Body of pancreas (tissue), 4 donors: Measurements from ENCODE around the gene GGCT.

Experiments
- POLR2A ChIP-seq, 3 donors: fragments of 450-650 bp; IDR thresholded peaks; one replicate each; pipeline ENCODE4 v1.6.1; 2016; ENCODE audit warnings: antibody characterized with exemption in 3 of 3, mild to moderate bottlenecking in 2 of 3
- TF ChIP-seq, protein P1 (sequence below), 7 experiments: fragments of 450-650 bp in 4 of 7; fragments of 200-600 bp in 3 of 7; sonication (generic) in 3 of 7; IDR thresholded peaks; one replicate each; pipeline ENCODE4 v1.5.1; 2016 to 2019; ENCODE audit warnings: antibody characterized with exemption in 7 of 7

- TF ChIP-seq, protein P1, sequence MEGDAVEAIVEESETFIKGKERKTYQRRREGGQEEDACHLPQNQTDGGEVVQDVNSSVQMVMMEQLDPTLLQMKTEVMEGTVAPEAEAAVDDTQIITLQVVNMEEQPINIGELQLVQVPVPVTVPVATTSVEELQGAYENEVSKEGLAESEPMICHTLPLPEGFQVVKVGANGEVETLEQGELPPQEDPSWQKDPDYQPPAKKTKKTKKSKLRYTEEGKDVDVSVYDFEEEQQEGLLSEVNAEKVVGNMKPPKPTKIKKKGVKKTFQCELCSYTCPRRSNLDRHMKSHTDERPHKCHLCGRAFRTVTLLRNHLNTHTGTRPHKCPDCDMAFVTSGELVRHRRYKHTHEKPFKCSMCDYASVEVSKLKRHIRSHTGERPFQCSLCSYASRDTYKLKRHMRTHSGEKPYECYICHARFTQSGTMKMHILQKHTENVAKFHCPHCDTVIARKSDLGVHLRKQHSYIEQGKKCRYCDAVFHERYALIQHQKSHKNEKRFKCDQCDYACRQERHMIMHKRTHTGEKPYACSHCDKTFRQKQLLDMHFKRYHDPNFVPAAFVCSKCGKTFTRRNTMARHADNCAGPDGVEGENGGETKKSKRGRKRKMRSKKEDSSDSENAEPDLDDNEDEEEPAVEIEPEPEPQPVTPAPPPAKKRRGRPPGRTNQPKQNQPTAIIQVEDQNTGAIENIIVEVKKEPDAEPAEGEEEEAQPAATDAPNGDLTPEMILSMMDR (IDR thresholded peaks at IDR 0.05): no peak
- TF ChIP-seq POLR2A (IDR thresholded peaks at IDR 0.05): no peak
Measured at GRCh38 chr7:30528779-30529178, 24.1 kb upstream of the GGCT start.
